HG02840 (cell line): ENCODE data around the gene PCIF1.
A peak's percentile ranks its signal among the peaks of the same experiment; 100 is the strongest.
"Not testable (repeated sequence)": the region's sequence is repeated elsewhere in the genome, so short reads cannot be mapped to it uniquely, and the experiment has no call there.

Experiments
- ATAC-seq: cut with Tn5 transposase; IDR thresholded peaks from one replicate; pipeline ENCODE4 v1.9.1; 2021; ENCODE audit warnings: mild to moderate bottlenecking, moderate library complexity, moderate number of reproducible peaks; ENCODE audit not compliant: unreplicated experiment, low FRiP score

The PCIF1 gene

DNA sequence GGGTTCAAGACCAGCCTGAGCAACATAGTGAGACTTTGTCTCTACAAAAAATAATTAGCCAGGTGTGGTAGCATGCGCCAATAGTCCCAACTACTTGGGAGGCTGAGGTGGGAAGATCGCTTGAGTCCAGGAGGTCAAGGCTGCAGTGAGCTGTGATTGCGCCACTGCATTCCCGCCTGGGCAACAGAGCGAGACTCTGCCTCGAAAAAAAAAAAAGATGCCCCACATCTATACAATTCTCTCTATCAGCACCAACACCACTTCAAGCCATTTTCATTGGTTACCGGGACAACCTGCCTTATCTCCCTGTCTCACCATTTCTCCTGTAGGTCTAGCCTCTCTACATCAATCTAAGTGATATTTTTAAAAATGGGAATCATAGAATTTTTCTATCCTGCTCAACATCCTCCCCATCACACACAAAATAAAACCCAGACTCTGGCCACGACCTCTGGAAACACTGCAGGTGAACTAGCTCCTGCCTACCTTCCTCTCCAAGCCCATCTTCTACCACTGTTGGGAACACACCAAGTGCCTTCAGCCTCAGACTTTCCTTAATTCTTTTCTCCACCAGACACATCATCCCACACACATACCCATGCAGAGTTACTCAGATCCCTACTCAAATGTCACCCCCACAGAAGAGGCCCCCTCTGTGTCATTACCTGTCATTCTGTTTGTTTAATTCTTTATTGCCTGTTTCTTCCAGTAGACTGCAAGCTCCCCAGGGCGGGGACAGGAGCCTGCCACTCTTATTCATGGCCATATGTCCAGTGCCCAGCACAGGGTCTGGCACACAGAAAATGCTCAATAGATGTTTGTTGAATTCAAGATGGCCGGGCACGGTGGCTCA lies 12.9 kb upstream of the PCIF1 start:
- ATAC-seq: no peak

DNA sequence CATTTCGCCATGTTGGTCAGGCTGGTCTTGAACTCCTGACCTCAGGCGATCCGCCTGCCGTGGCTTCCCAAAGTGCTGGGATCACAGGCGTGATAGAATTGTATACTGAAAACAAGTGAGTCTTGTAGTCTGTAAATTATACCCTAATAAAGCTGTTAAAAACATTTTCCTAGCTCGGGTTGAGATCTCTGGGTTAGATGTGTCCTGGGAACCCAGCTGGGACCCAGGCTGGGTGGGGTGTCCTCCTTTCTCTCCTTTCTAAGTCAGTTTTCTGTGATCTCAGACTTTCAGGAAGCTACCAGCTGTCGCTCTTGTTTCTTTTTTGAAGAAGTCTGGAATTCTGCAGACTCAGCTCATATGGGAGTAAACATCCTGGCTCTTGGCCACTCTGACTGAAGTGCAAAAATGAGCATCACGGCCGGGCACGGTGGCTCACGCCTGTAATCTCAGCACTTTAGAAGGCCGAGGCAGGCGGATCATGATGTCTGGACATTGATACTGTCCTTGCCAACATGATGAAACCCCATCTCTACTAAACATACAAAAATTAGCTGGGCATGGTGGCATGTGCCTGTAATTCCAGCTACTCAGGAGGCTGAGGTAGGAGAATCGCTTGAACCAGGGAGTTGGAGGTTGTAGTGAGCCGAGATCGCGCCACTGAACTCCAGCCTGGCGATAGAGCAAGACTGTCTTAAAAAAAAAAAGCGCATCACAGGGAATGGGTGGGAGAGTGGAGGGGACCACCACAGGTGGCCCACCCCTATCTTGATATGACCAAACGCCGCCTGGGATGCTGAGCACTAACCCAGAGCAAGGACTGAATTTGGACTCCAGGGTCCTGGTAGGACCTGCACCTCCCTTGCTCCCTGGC lies 9.9 kb upstream of the PCIF1 start:
- ATAC-seq: no peak

GRCh38 chr20:45925821-45926506 lies 8.5 kb upstream of the PCIF1 start:
- ATAC-seq: no peak

DNA sequence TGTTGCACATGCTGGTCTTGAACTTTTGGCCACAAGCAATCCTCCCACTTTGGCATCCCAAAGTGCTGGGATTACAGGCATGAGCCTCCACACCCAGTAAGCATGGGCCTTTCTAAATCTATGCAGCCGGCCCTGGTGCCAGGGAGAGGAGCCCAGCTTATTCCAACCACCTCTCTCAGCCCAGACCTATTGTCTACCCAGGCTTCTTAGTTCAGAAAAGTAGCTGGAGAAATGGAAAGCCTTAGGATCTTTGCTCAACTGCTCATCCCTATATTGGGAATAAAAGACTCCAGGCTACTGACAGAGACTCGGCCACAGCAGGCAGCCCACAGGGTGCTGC lies 7.8 kb upstream of the PCIF1 start:
- no peak for ATAC-seq

DNA sequence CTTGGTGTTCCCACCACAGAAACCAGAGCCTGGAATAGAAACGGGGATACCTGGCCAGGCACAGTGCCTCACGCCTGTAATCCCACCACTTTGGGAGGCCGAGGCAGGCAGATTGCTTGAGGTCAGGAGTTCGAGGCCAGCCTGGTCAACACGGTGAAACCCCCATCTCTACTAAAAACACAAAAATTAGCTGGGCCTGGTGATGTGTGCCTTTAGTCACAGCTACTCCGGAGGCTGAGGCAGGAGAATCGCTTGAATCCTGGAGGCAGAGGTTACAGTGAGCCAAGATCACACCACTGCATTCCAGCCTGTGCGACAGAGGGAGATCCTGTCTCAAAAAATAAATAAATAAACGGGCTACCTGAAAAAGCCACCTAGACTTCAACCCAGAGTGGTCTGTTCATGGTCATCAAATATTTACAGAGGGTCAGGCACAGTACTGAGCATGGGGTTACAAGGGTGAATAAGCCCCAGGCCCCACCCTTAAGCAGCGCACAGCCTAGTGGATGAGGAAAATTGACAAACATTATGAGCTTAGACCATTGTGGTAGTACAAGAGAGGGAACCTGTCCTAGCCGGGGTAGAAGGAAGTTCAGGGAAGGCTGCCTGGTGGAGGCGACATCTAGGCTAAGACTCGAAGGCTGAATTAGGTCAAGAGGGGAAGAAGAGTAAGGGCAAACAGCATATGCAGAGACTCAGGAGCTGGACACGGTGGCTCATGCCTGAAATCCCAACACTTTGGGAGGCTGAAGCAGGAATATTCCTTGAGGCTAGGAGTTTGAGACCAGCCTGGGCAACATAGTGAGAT lies 7.2 kb upstream of the PCIF1 start:
- no peak for ATAC-seq

- not testable (repeated sequence) for ATAC-seq
Measured at GRCh38 chr20:45931680-45932079, 2.8 kb upstream of the PCIF1 start.

DNA sequence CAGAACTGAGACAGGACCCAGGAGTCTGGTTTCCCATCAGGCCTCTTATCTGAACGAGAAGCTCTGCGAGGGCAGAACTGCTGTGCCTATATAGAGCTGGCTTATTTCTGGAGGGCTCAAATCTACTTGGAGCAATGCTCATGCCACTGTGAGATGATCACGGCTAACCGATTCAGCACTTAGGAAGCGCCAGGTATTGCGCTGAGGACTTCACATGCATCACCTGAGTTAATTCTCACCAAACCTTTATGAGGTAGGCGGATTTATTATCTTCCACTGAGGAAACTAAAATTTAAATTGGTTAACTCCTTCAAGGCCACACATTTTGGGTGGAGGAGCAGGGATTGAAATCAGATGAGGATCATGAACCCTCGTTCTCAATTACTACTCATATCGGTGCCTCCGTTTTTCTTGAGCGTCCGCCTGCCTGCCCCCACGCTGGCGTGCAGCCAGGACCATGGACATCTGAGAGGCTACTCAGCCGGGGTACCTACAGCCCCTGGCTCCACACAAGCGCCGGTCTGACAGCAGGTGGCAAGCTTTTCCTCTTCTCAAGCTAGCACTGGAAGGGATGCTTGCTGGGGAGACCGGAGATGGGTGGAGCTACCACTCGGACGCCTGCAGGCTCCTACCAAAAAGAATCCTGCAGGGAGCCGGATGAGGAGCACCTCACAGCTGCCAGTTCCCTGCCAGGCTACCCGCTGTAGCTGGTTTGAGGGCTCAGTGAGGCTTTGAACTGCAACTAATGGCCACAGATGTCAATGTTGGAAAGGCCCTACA lies 1.0 kb upstream of the PCIF1 start:
- no peak for ATAC-seq

DNA sequence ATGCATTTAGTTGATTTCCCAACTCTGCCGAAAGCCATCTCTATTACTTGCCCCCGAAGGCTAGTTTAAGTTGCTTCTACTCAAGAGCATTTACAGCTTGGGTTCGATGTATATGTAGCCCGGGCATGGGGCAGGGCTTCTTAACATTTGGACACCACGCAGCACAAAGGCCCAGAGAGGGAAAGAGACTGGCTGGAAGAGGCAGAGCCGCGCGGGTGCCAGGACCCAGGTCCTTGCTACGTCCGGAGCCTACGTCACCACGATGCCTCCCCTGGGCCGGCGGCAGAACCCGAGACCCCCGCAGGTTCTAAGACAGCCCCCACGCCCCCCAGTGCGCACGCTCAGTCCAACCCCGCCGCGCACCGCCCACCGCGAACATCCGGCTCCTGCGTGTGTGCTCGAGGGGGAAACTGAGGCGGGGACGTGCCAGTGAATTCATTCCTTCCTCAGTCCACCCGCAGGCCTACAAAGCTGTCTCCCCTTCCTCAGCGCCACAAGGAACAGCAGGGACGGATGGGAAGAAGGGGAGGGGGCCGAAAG lies 367 bp upstream of the PCIF1 start:
- ATAC-seq: peak; percentile 16

DNA sequence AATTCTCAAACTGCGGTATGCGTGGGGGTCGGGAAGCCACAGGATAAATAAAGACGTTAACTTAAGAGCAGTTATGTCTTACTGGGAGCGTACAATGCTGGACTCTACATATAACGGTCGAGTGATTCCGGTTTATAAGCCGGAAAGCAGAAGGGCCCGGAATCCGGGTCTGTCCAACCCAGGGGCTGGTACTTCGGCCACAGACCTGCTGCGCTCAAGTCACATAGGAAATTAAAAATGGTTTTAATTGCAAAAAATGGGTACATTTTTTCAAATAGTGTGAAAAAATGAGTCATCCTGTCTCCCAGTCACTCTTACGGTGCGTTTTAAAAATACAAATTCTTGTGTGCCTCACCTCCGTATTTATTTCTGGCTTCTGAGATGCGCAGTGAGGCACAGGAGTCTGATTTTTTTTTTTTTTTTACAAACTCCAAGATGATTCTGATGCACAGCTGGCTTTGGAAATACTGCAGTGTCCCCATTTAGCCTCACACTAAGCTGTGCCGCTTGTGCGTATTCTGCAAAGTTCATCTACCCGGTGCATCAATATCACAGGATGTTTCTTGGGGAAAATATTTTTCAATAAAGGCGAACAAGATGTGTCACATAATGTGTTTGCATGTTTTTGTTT lies 1.0 kb downstream of the PCIF1 start:
- no peak for ATAC-seq

GRCh38 chr20:45937765-45938164 lies 3.3 kb downstream of the PCIF1 start:
- ATAC-seq: no peak

DNA sequence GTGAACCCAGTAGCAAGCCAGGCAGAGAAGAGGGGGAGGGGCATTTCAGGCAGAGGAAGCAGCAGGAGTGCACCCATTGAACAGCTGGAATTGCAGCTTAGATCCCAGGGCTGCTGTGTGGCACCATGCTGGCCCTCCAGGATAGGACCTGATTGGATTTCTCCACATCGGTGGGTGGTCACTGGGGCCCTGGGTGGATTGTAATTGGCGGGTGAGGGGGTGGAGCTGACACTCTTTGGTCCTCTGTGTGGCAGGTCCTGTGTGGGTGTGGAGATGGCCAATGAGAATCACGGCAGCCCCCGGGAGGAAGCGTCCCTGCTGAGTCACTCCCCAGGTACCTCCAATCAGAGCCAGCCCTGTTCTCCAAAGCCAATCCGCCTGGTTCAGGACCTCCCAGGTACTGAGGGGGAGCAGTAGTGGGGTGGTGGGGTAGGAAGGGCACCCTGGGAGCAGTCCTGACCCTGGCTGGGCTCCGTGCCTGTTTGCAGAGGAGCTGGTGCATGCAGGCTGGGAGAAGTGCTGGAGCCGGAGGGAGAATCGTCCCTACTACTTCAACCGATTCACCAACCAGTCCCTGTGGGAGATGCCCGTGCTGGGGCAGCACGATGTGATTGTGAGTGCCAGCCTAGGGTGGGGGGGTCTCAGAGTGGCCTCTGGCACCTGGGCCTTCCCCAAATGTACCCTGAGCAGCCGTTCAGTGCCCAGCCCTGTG lies 4.4 kb downstream of the PCIF1 start:
- no peak for ATAC-seq

DNA sequence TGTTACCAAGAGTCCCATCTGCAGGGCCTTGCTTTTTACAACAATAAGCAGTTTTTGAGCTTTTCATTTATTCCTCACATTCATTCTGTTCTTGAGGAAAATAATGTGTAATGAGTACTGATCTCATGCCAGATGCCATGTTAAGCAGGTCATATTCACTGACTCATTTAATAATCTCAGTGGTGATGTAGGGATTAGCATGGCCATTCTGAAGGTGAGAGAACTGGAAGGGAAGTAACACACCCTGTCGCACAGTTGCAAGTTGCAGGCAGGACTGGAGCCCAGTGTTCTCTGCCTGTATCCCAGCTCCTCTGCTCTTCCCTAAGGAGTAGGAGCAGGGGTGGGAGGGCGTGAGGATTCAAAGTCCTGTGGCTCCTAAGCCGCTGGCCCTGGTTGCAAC lies 5.6 kb downstream of the PCIF1 start:
- ATAC-seq: no peak

DNA sequence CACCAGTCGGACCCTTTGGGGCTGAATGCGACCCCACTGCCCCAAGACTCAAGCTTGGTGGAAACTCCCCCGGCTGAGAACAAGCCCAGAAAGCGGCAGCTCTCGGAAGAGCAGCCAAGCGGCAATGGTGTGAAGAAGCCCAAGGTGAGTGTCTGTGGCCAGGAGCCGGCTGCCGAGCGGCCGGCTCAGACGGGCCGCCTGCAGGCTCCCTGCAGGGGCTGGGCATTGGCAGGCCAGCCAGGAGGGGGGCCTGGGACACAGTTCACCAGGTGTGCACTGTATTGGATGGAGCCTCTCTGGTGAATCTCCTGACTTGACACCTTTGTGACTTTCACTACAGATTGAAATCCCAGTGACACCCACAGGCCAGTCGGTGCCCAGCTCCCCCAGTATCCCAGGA lies 6.0 kb downstream of the PCIF1 start:
- ATAC-seq: no peak

- ATAC-seq: no peak
Measured at GRCh38 chr20:45943613-45944012, 9.1 kb downstream of the PCIF1 start.

DNA sequence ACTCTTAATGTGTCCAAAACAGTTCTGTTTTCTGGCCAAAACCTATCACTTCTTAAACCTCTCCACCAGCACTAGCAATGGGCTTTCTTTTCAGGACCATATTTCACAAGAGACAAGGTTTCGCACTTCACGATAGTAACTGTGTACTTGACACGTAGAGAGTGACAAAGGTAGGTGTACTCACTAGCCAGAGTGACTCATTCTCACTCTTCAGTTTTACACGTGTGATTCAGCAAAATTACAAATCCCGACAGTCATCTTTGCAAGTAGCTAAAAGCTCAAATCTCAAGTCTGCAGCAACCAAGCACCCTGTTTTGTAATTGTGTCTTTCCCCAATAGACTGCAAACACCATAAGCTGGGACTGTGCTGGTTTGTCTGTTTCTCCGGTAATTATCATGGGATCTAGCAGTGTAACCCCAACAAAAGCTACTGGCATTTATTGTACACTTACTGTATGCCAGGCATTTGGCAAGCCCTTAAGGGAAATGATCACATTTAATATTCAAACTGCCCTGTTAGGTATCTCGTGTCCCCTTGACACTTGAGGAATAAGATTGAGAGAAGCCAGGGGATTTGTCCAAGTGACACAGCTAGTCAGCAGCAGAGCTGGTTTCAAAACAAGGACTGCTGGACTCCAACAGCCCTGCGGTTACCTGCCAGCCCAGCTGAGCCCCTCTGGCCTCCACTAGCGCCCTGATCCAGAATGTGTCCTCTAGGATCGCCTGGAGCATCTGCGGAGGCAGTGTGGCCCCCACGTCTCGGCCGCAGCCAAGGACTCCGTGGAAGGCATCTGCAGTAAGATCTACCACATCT lies 9.9 kb downstream of the PCIF1 start:
- no peak for ATAC-seq

GRCh38 chr20:45944965-45945677 lies 10.6 kb downstream of the PCIF1 start:
- ATAC-seq: no peak

- ATAC-seq: no peak
Measured at GRCh38 chr20:45945678-45946148, 11.2 kb downstream of the PCIF1 start.
